B cell (primary cell): ENCODE data around the gene IRS1. TPM values are rescaled to one million over a fixed set of nuclear protein-coding genes. Genes with fewer than 3 reads are reported as not detected.

Experiments used
- ATAC-seq: fragments of 200-7000 bp; cut with Tn5 transposase; one replicate; pipeline ENCODE4 v1.10.0; 2021; ENCODE audit warnings: low read depth, mild to moderate bottlenecking, moderate number of reproducible peaks, moderate library complexity
- CTCF ChIA-PET: fragments of 350-600 bp; sonication (Branson Sonifier 250); formaldehyde crosslinking; loops from one replicate; lab custom pipeline; 2021; ENCODE audit warnings: antibody characterized with exemption, inconsistent platforms; lab: Charles Lee
- POLR2A ChIA-PET: fragments of 350-600 bp; sonication (Branson Sonifier 250); formaldehyde crosslinking; loops from one replicate; lab custom pipeline; 2021; ENCODE audit warnings: antibody characterized with exemption; lab: Charles Lee
- DNase-seq: peaks from one replicate; pipeline ENCODE4 v3.0.0; 2013
- H2AFZ ChIP-seq: 2 replicates; pipeline ENCODE4 v1.6.1; 2012; ENCODE audit warnings: mild to moderate bottlenecking, low read depth, low read length; ENCODE audit not compliant: insufficient read depth, poor library complexity, severe bottlenecking
- H3K27ac ChIP-seq, 2 donors: 1 replicate in 1 of 2; 2 replicates in 1 of 2; pipeline ENCODE4 v1.5.1; 2012 to 2013; ENCODE audit warnings: low read length in 2 of 2, mild to moderate bottlenecking in 2 of 2, moderate library complexity in 1 of 2
- H3K27me3 ChIP-seq, 4 experiments: fragments of 200-600 bp in 1 of 4; sonication (generic) in 1 of 4; replicated peaks in 1 of 4; 1 replicate in 2 of 4; 2 replicates in 2 of 4; pipeline versions ENCODE4 v1.6.1 to v1.7.0; 2013 to 2016; ENCODE audit warnings: low read length in 3 of 4, mild to moderate bottlenecking in 2 of 4, mixed read lengths in 1 of 4, moderate library complexity in 1 of 4; ENCODE audit not compliant: insufficient read depth in 4 of 4, control insufficient read depth in 3 of 4; ENCODE audit errors: control extremely low read depth in 1 of 4
- H3K36me3 ChIP-seq, 2 experiments: replicated peaks in 1 of 2; 1 replicate in 1 of 2; 2 replicates in 1 of 2; pipeline versions ENCODE4 v1.6.1 to v1.7.1; 2013; ENCODE audit warnings: low read length in 1 of 2; ENCODE audit not compliant: insufficient read depth in 2 of 2, control insufficient read depth in 1 of 2; ENCODE audit errors: control extremely low read depth in 1 of 2, extremely low read depth in 1 of 2
- H3K4me1 ChIP-seq, 2 donors: fragments of 200-600 bp in 1 of 2; sonication (generic) in 1 of 2; 1 replicate in 1 of 2; 2 replicates in 1 of 2; pipeline versions ENCODE4 v1.5.1 to v1.6.1; 2013 to 2017; ENCODE audit warnings: low read length in 2 of 2; ENCODE audit not compliant: control insufficient read depth in 2 of 2, insufficient read depth in 2 of 2
- H3K4me2 ChIP-seq: replicated peaks from 2 replicates; pipeline ENCODE3; 2012; ENCODE audit warnings: mild to moderate bottlenecking, low read depth, low read length; ENCODE audit not compliant: poor library complexity, severe bottlenecking
- H3K4me3 ChIP-seq, 5 experiments: fragments of 200-600 bp in 1 of 5; sonication (generic) in 1 of 5; 1 replicate in 3 of 5; 2 replicates in 2 of 5; pipeline versions ENCODE4 v1.5.1 to v1.7.0; 2011 to 2016; ENCODE audit warnings: low read length in 4 of 5, mild to moderate bottlenecking in 4 of 5, low read depth in 2 of 5, control low read depth in 1 of 5, moderate library complexity in 1 of 5; ENCODE audit not compliant: insufficient read depth in 1 of 5; ENCODE audit errors: control extremely low read depth in 1 of 5, extremely low read depth in 1 of 5
- H3K79me2 ChIP-seq: fragments of 200-600 bp; sonication (generic); one replicate; pipeline ENCODE4 v1.6.0; 2016; ENCODE audit warnings: low read length; ENCODE audit not compliant: control insufficient read depth, insufficient read depth
- H3K9ac ChIP-seq: fragments of 200-600 bp; sonication (generic); 2 replicates; pipeline ENCODE4 v1.6.1; 2017; ENCODE audit warnings: mild to moderate bottlenecking, low read length, moderate library complexity
- H3K9me3 ChIP-seq, 3 donors: one replicate each; pipeline versions ENCODE4 v1.6.1 to v1.7.1; 2013; ENCODE audit warnings: low read length in 2 of 3; ENCODE audit not compliant: control insufficient read depth in 2 of 3, insufficient read depth in 1 of 3; ENCODE audit errors: control extremely low read depth in 1 of 3
- H4K20me1 ChIP-seq: 2 replicates; pipeline ENCODE4 v1.6.0; 2012; ENCODE audit warnings: mild to moderate bottlenecking, low read length; ENCODE audit not compliant: insufficient read depth, control insufficient read depth, poor library complexity, severe bottlenecking
- H3K27ac Mint-ChIP-seq: one replicate; pipeline ENCODE4 v1.8.0; 2021; ENCODE audit warnings: mixed read lengths
- H3K27me3 Mint-ChIP-seq: one replicate; pipeline ENCODE4 v1.8.0; 2021; ENCODE audit warnings: mixed read lengths
- H3K4me1 Mint-ChIP-seq: one replicate; pipeline ENCODE4 v1.8.0; 2021; ENCODE audit warnings: mixed read lengths
- H3K4me3 Mint-ChIP-seq: one replicate; pipeline ENCODE4 v1.8.0; 2021; ENCODE audit warnings: mixed read lengths
- H3K9me3 Mint-ChIP-seq: one replicate; pipeline ENCODE4 v1.8.0; 2022; ENCODE audit warnings: mixed read lengths; ENCODE audit not compliant: insufficient read depth
- CTCF ChIP-seq: fragments of 200-600 bp; IDR thresholded peaks from one replicate; pipeline ENCODE4 v1.8.0; 2022; ENCODE audit warnings: antibody characterized with exemption, mild to moderate bottlenecking
- EZH2 ChIP-seq: IDR thresholded peaks from 2 replicates; pipeline ENCODE4 v1.6.1; 2012; ENCODE audit warnings: borderline replicate concordance, low read depth, mild to moderate bottlenecking, moderate library complexity, low read length; ENCODE audit not compliant: insufficient read depth, poor library complexity, severe bottlenecking
- WGBS: methylation state at CpG from one replicate; pipeline ENCODE4 v1.1.5; 2013; ENCODE audit warnings: missing lambda C conversion rate; ENCODE audit not compliant: insufficient coverage; 5-methylcytosine and 5-hydroxymethylcytosine counted together
- intact Hi-C: fragments of 100-400 bp; cut with micrococcal nuclease; formaldehyde crosslinking; loops from one replicate; pipeline ENCODE4 v1.10.0; 2022
- polyA plus RNA-seq: library from polyadenylated mRNA; depleted of rRNA; stranded (reverse); fragments of >200 nt; gene quantifications from 2 replicates; pipeline ENCODE4 v1.2.3, GENCODE V29; 2012
- total RNA-seq, 2 donors: library from RNA; stranded (reverse); fragments of 120-200 nt in 1 of 2; gene quantifications; 1 replicate in 1 of 2; 2 replicates in 1 of 2; pipeline versions ENCODE4 v1.2.3 to v1.2.4, GENCODE V29; 2013 to 2022

The IRS1 gene
- total and polyA plus RNA-seq, 2 donors (not counting 1 experiment from before 2014, with no cell fraction given), result 3.8 to 11.9 TPM

- intact Hi-C loops, result no loop called here
- ChIA-PET POLR2A (no interaction called here), CTCF (no interaction called here)
- Histone ChIP-seq H4K20me1 (no peaks in the 10 kb centered on the region), H3K9me3 (no peaks in the 10 kb centered on the region), H3K9ac (no peak overlapping the region), H3K27me3 (peaks cover 0 to 7% (median 3%) of the 10 kb centered on the region in 4 experiments), H3K27ac (no peak overlapping the region), H3K4me1 (no peaks in the 10 kb centered on the region), H3K4me2 (no peak overlapping the region), H3K79me2 (no peaks in the 10 kb centered on the region), H3K4me3 (no peak overlapping the region), H2AFZ (no peak overlapping the region), H3K36me3 (no peaks in the 10 kb centered on the region)
- ATAC-seq (no peak), DNase-seq (no peak)
- WGBS, result 71% methylated on average over 5 of the region's 5 CpGs
- no peak overlapping the region for H3K27ac Mint-ChIP-seq
- no peak overlapping the region for H3K4me3 Mint-ChIP-seq
- TF ChIP-seq CTCF (no peak), EZH2 (no peak)
- peaks cover under 1% of the 10 kb centered on the region for H3K4me1 Mint-ChIP-seq
- peaks cover 28% of the 10 kb centered on the region for H3K27me3 Mint-ChIP-seq
- H3K9me3 Mint-ChIP-seq, result no peaks in the 10 kb centered on the region
Observed at GRCh38 chr2:226721541-226721940, 78.1 kb downstream of the IRS1 start.

- Histone ChIP-seq H3K4me1 (peaks cover 3% of the 10 kb centered on the region in 2 donors), H3K4me2 (no peak overlapping the region), H3K9ac (no peak overlapping the region), H3K4me3 (no peak overlapping the region), H3K79me2 (no peaks in the 10 kb centered on the region), H3K36me3 (no peaks in the 10 kb centered on the region), H3K27me3 (peaks cover 0 to 7% (median 3%) of the 10 kb centered on the region in 4 experiments), H4K20me1 (no peaks in the 10 kb centered on the region), H3K27ac (no peak overlapping the region), H2AFZ (no peak overlapping the region), H3K9me3 (no peaks in the 10 kb centered on the region)
- ChIA-PET CTCF (no interaction called here), POLR2A (no interaction called here)
- no peak overlapping the region for H3K27ac Mint-ChIP-seq
- no peaks in the 10 kb centered on the region for H3K9me3 Mint-ChIP-seq
- ATAC-seq (no peak), DNase-seq (no peak)
- H3K4me3 Mint-ChIP-seq, result no peak overlapping the region
- WGBS, result 78% methylated on average over 5 of the region's 5 CpGs
- intact Hi-C loops, result no loop called here
- peaks cover 25% of the 10 kb centered on the region for H3K27me3 Mint-ChIP-seq
- peaks cover 6% of the 10 kb centered on the region for H3K4me1 Mint-ChIP-seq
- TF ChIP-seq EZH2, result no peak
- no peak for TF ChIP-seq CTCF
Observed at GRCh38 chr2:226720948-226721347, 78.7 kb downstream of the IRS1 start.
